H9 (cell line): Measurements from ENCODE around the gene RNF13. TPM values are rescaled to one million over a fixed set of nuclear protein-coding genes. Genes with fewer than 3 reads are reported as not detected.

Experiments
- DNase-seq: peaks from one replicate; pipeline ENCODE4 v3.0.0-alpha.2; 2017
- H2AFZ ChIP-seq: one replicate; pipeline ENCODE4 v1.6.1; 2013; ENCODE audit warnings: mild to moderate bottlenecking, low read length, control low read depth, moderate library complexity
- H2AK5ac ChIP-seq: 2 replicates; pipeline ENCODE4 v1.6.1; 2013; ENCODE audit warnings: low read length, control low read depth, mixed read lengths; ENCODE audit not compliant: insufficient read length
- H2BK120ac ChIP-seq: one replicate; pipeline ENCODE4 v1.6.1; 2013; ENCODE audit warnings: low read depth, mild to moderate bottlenecking, low read length, control low read depth, inconsistent platforms; ENCODE audit not compliant: poor library complexity, severe bottlenecking
- H2BK12ac ChIP-seq: 2 replicates; pipeline ENCODE4 v1.6.1; 2013; ENCODE audit warnings: low read length, control low read depth, mixed read lengths, low read depth; ENCODE audit not compliant: insufficient read length
- H2BK15ac ChIP-seq: 2 replicates; pipeline ENCODE4 v1.6.1; 2013; ENCODE audit warnings: low read depth, low read length, control low read depth
- H2BK20ac ChIP-seq: one replicate; pipeline ENCODE4 v1.6.1; 2013; ENCODE audit warnings: low read depth, mild to moderate bottlenecking, low read length, control low read depth, inconsistent platforms; ENCODE audit not compliant: poor library complexity, severe bottlenecking
- H2BK5ac ChIP-seq: 2 replicates; pipeline ENCODE4 v1.6.1; 2013; ENCODE audit warnings: low read length, control low read depth, mixed read lengths; ENCODE audit not compliant: insufficient read length
- H3K14ac ChIP-seq: 2 replicates; pipeline ENCODE4 v1.6.1; 2013; ENCODE audit warnings: low read length, control low read depth; ENCODE audit not compliant: insufficient read depth
- H3K18ac ChIP-seq: 2 replicates; pipeline ENCODE4 v1.6.1; 2013; ENCODE audit warnings: low read depth, mild to moderate bottlenecking, mixed read lengths, low read length, control low read depth; ENCODE audit not compliant: insufficient read length
- H3K23ac ChIP-seq: 2 replicates; pipeline ENCODE4 v1.6.1; 2013; ENCODE audit warnings: low read length, control low read depth, mixed read lengths, low read depth; ENCODE audit not compliant: insufficient read length
- H3K23me2 ChIP-seq: 2 replicates; pipeline ENCODE4 v1.6.1; 2013; ENCODE audit warnings: low read depth, mild to moderate bottlenecking, mixed read lengths, low read length, control low read depth; ENCODE audit not compliant: insufficient read length, poor library complexity, severe bottlenecking
- H3K27ac ChIP-seq: 2 replicates; pipeline ENCODE4 v1.5.1; 2013; ENCODE audit warnings: low read length, control low read depth, mixed read lengths, low read depth; ENCODE audit not compliant: insufficient read length
- H3K27me3 ChIP-seq: 2 replicates; pipeline ENCODE4 v1.6.1; 2013; ENCODE audit warnings: low read length, control low read depth, inconsistent platforms; ENCODE audit not compliant: insufficient read depth
- H3K4ac ChIP-seq: 2 replicates; pipeline ENCODE4 v1.6.1; 2013; ENCODE audit warnings: low read depth, mild to moderate bottlenecking, control low read depth, inconsistent platforms, low read length, moderate library complexity
- H3K4me1 ChIP-seq: 2 replicates; pipeline ENCODE4 v1.6.1; 2013; ENCODE audit warnings: low read length, control low read depth, inconsistent platforms; ENCODE audit not compliant: insufficient read depth
- H3K4me2 ChIP-seq: 2 replicates; pipeline ENCODE4 v1.6.1; 2013; ENCODE audit warnings: low read length, control low read depth, mixed read lengths; ENCODE audit not compliant: insufficient read length, insufficient read depth
- H3K56ac ChIP-seq: 2 replicates; pipeline ENCODE4 v1.6.1; 2013; ENCODE audit warnings: low read depth, mild to moderate bottlenecking, mixed read lengths, low read length, control low read depth; ENCODE audit not compliant: insufficient read length
- H3K79me1 ChIP-seq: 2 replicates; pipeline ENCODE4 v1.6.1; 2013; ENCODE audit warnings: low read depth, mild to moderate bottlenecking, moderate library complexity, low read length, control low read depth, inconsistent platforms; ENCODE audit not compliant: insufficient read depth, poor library complexity, severe bottlenecking
- H3K79me2 ChIP-seq: 2 replicates; pipeline ENCODE4 v1.6.1; 2013; ENCODE audit warnings: low read length, control low read depth, inconsistent platforms; ENCODE audit not compliant: insufficient read depth
- H3K9ac ChIP-seq: 2 replicates; pipeline ENCODE4 v1.6.1; 2013; ENCODE audit warnings: low read length, control low read depth, mixed read lengths; ENCODE audit not compliant: insufficient read length; ENCODE audit errors: extremely low read depth
- H3K9me3 ChIP-seq: one replicate; pipeline ENCODE4 v1.6.1; 2013; ENCODE audit warnings: low read depth, low read length, inconsistent platforms; ENCODE audit not compliant: control insufficient read depth
- H3T11ph ChIP-seq: one replicate; pipeline ENCODE4 v1.6.1; 2013; ENCODE audit warnings: mild to moderate bottlenecking, low read length, control low read depth, inconsistent platforms
- H4K20me1 ChIP-seq: one replicate; pipeline ENCODE4 v1.6.1; 2013; ENCODE audit not compliant: control insufficient read depth, insufficient read length, insufficient read depth
- H4K5ac ChIP-seq: 2 replicates; pipeline ENCODE4 v1.6.1; 2013; ENCODE audit warnings: low read depth, mild to moderate bottlenecking, mixed read lengths, low read length, control low read depth; ENCODE audit not compliant: insufficient read length
- H4K8ac ChIP-seq: replicated peaks from 2 replicates; pipeline ENCODE4 v1.6.1; 2013; ENCODE audit warnings: low read length, control low read depth, mixed read lengths, low read depth; ENCODE audit not compliant: insufficient read length
- H4K91ac ChIP-seq: 2 replicates; pipeline ENCODE4 v1.6.1; 2013; ENCODE audit warnings: low read depth, mild to moderate bottlenecking, moderate library complexity, mixed read lengths, low read length, control low read depth; ENCODE audit not compliant: insufficient read length
- H3K27ac Mint-ChIP-seq, 3 experiments: 2 replicates in 2 of 3; 3 replicates in 1 of 3; pipeline ENCODE4 v1.8.0; 2020 to 2021; ENCODE audit warnings: mixed read lengths in 3 of 3, mild to moderate bottlenecking in 1 of 3, moderate library complexity in 1 of 3
- H3K27me3 Mint-ChIP-seq: 2 replicates; pipeline ENCODE4 v1.8.0; 2021; ENCODE audit warnings: low read depth, mild to moderate bottlenecking, moderate library complexity, mixed read lengths
- H3K36me3 Mint-ChIP-seq, 3 experiments: 2 replicates in 2 of 3; 3 replicates in 1 of 3; pipeline ENCODE4 v1.8.0; 2020 to 2021; ENCODE audit warnings: low read depth in 3 of 3, mixed read lengths in 3 of 3; ENCODE audit not compliant: insufficient read depth in 1 of 3
- H3K4me1 Mint-ChIP-seq, 2 experiments: 2 replicates each; pipeline ENCODE4 v1.8.0; 2020; ENCODE audit warnings: mixed read lengths in 2 of 2
- H3K4me3 Mint-ChIP-seq, 2 experiments: 2 replicates in 1 of 2; 3 replicates in 1 of 2; pipeline ENCODE4 v1.8.0; 2020 to 2021; ENCODE audit warnings: mild to moderate bottlenecking in 2 of 2, mixed read lengths in 2 of 2, moderate library complexity in 1 of 2
- H3K9me3 Mint-ChIP-seq, 2 experiments: 2 replicates in 1 of 2; 3 replicates in 1 of 2; pipeline ENCODE4 v1.8.0; 2020; ENCODE audit warnings: mild to moderate bottlenecking in 2 of 2, mixed read lengths in 2 of 2, moderate library complexity in 1 of 2
- CTCF ChIP-seq: fragments of 200-600 bp; sonication (generic); conservative IDR thresholded peaks from 3 replicates; pipeline ENCODE4 v1.8.0; 2021; ENCODE audit warnings: antibody characterized with exemption, mild to moderate bottlenecking
- WGBS: extraction: QIAGEN DNeasy Blood & Tissue Kit; methylation state at CpG from one replicate; pipeline ENCODE4 v1.1.7; 2013; ENCODE audit warnings: missing lambda C conversion rate, low lambda C conversion rate, mixed read lengths; ENCODE audit not compliant: insufficient read length; ENCODE audit errors: extremely low coverage; 5-methylcytosine and 5-hydroxymethylcytosine counted together
- total RNA-seq: library from RNA; stranded (reverse); gene quantifications from 2 replicates; pipeline ENCODE4 v1.2.1, GENCODE V29; 2021

RNF13 gene
- total RNA-seq, 1 experiment from 2014 or later = 23.4 TPM

- no peak overlapping the region for H3K23ac ChIP-seq
- no peaks in the 10 kb centered on the region for H3K9me3 ChIP-seq
- no peak overlapping the region for H3K56ac ChIP-seq
- no peak overlapping the region for H2BK20ac ChIP-seq
- H2BK120ac ChIP-seq = no peak overlapping the region
- no peak overlapping the region for H2BK15ac ChIP-seq
- Mint-ChIP-seq H3K27ac (no peak overlapping the region), H3K4me3 (no peak overlapping the region), H3K4me1 (no peaks in the 10 kb centered on the region), H3K36me3 (no peaks in the 10 kb centered on the region), H3K9me3 (no peaks in the 10 kb centered on the region), H3K27me3 (0 out of 2 replicates have a peak, but pooled peaks cover under 1% of the 10 kb centered on the region)
- no peaks in the 10 kb centered on the region for H3K4me1 ChIP-seq
- H4K91ac ChIP-seq = no peak overlapping the region
- no peak overlapping the region for H4K8ac ChIP-seq
- no peak overlapping the region for H2AFZ ChIP-seq
- no peak overlapping the region for H3K4me2 ChIP-seq
- H3K27me3 ChIP-seq = no peaks in the 10 kb centered on the region
- no CpG with 5 or more reads among the region's 1 CpG for WGBS
- H3K4ac ChIP-seq = no peak overlapping the region
- H2BK5ac ChIP-seq = no peak overlapping the region
- no peak overlapping the region for H3K9ac ChIP-seq
- DNase-seq = no peak
- H3K79me1 ChIP-seq = no peaks in the 10 kb centered on the region
- H4K5ac ChIP-seq = no peak overlapping the region
- H3K23me2 ChIP-seq = no peaks in the 10 kb centered on the region
- no peak overlapping the region for H2BK12ac ChIP-seq
- H3K18ac ChIP-seq = no peak overlapping the region
- no peaks in the 10 kb centered on the region for H3K79me2 ChIP-seq
- H2AK5ac ChIP-seq = no peak overlapping the region
- H4K20me1 ChIP-seq = no peaks in the 10 kb centered on the region
- TF ChIP-seq CTCF = no peak
- H3K27ac ChIP-seq = no peak overlapping the region
- no peak overlapping the region for H3K14ac ChIP-seq
- no peak overlapping the region for H3T11ph ChIP-seq
These were observed 48.7 kb upstream of the RNF13 start for GRCh38 chr3:149764302-149764701.
